Esophagus (tissue), 2 donors: ENCODE measurements around the gene MYADML2. TPM values are rescaled to one million over a fixed set of nuclear protein-coding genes. Genes with fewer than 3 reads are reported as not detected.

ENCODE experiments used
- polyA plus RNA-seq, 2 donors: library from polyadenylated mRNA; stranded (reverse); fragments of 200-250 nt; gene quantifications; one replicate each; pipeline ENCODE4 v1.2.3, GENCODE V29; 2013
- donor health status: healthy with polysubstance abuse.
- donor health status: Bipolar disorder and iron deficiency.

MYADML2 gene
- polyA plus RNA-seq, 2 donors = not detected

Other genes with a start within 250 kb of the MYADML2 start
- 100 to 1,000 TPM; 136 to 173 TPM for gene MRPL12, start 243.9 kb downstream of the MYADML2 start, polyA plus RNA-seq
- gene SLC25A10, start 234.9 kb downstream of the MYADML2 start, polyA plus RNA-seq = 10 to 100 TPM; 40.5 to 42.4 TPM
- gene GCGR, start 143.1 kb downstream of the MYADML2 start, polyA plus RNA-seq = under 1 TPM; 0.11 to 0.14 TPM
- 10 to 100 TPM; 24.7 to 32.3 TPM for gene MCRIP1, start 113.9 kb downstream of the MYADML2 start, polyA plus RNA-seq
- under 1 TPM; 0.25 to 0.98 TPM for gene PPP1R27, start 112.2 kb downstream of the MYADML2 start, polyA plus RNA-seq
- 100 to 1,000 TPM; 582 to 595 TPM for gene P4HB, start 86.7 kb downstream of the MYADML2 start, polyA plus RNA-seq
- 100 to 1,000 TPM; 201 to 209 TPM for gene ARHGDIA, start 75.9 kb downstream of the MYADML2 start, polyA plus RNA-seq
- gene ALYREF, start 55.6 kb downstream of the MYADML2 start, polyA plus RNA-seq = 10 to 100 TPM; 16.3 to 61.0 TPM
- 100 to 1,000 TPM; 127 to 187 TPM for gene ANAPC11, start 55.5 kb downstream of the MYADML2 start, polyA plus RNA-seq
- under 1 TPM; 0.33 to 0.49 TPM for gene NPB, start 45.0 kb downstream of the MYADML2 start, polyA plus RNA-seq
- 10 to 100 TPM; 23.1 to 46.5 TPM for gene PCYT2, start 35.8 kb downstream of the MYADML2 start, polyA plus RNA-seq
- 10 to 100 TPM; 64.9 to 84.0 TPM for gene SIRT7, start 29.1 kb downstream of the MYADML2 start, polyA plus RNA-seq
- 10 to 100 TPM; 10.3 to 11.9 TPM for gene MAFG, start 19.5 kb downstream of the MYADML2 start, polyA plus RNA-seq
- 10 to 100 TPM in 1 of 2 donors, 1 to 10 TPM in 1; 6.5 to 18.1 TPM for gene PYCR1, start 9.9 kb downstream of the MYADML2 start, polyA plus RNA-seq
- under 1 TPM; 0.07 to 0.08 TPM for gene NOTUM, start 14.0 kb upstream of the MYADML2 start, polyA plus RNA-seq
- 10 to 100 TPM; 19.1 to 29.8 TPM for gene ASPSCR1, start 30.4 kb upstream of the MYADML2 start, polyA plus RNA-seq
- 100 to 1,000 TPM in 1 of 2 donors, 10 to 100 TPM in 1; 86.8 to 117 TPM for gene CENPX, start 75.6 kb upstream of the MYADML2 start, polyA plus RNA-seq
- gene LRRC45, start 76.1 kb upstream of the MYADML2 start, polyA plus RNA-seq = 10 to 100 TPM; 10.6 to 17.2 TPM
- 1 to 10 TPM; 7.1 to 9.6 TPM for gene RAC3, start 84.4 kb upstream of the MYADML2 start, polyA plus RNA-seq
- gene DCXR, start 90.5 kb upstream of the MYADML2 start, polyA plus RNA-seq = 100 to 1,000 TPM; 136 to 145 TPM
- gene RFNG, start 104.6 kb upstream of the MYADML2 start, polyA plus RNA-seq = 10 to 100 TPM; 27.4 to 36.4 TPM
- gene GPS1, start 104.7 kb upstream of the MYADML2 start, polyA plus RNA-seq = 10 to 100 TPM; 61.7 to 65.8 TPM
- gene DUS1L, start 118.6 kb upstream of the MYADML2 start, polyA plus RNA-seq = 100 to 1,000 TPM; 118 to 182 TPM
- gene FASN, start 151.0 kb upstream of the MYADML2 start, polyA plus RNA-seq = 10 to 100 TPM; 92.2 to 95.9 TPM